K562 (cell line): ENCODE measurements around the gene ATP5ME. TPM values are rescaled to one million over a fixed set of nuclear protein-coding genes. Genes with fewer than 3 reads are reported as not detected.

ENCODE experiments used
- ATF4 ChIP-seq: fragments of 450-650 bp; formaldehyde crosslinking; IDR thresholded peaks from 2 replicates; pipeline ENCODE4 v1.4.0; 2022; ENCODE audit warnings: mild to moderate bottlenecking, moderate library complexity
- ATF7 ChIP-seq: fragments of 450-650 bp; IDR thresholded peaks from 2 replicates; pipeline ENCODE4 v1.7.1; 2014; ENCODE audit warnings: mild to moderate bottlenecking, moderate library complexity
- EP300 ChIP-seq: IDR thresholded peaks from 2 replicates; pipeline ENCODE4 v1.6.1; 2012; ENCODE audit warnings: low read length, improper control_type of control experiment
- ESRRA ChIP-seq: fragments of 450-650 bp; IDR thresholded peaks from 2 replicates; pipeline ENCODE4 v1.6.1; 2014; ENCODE audit warnings: low read depth, mild to moderate bottlenecking, moderate library complexity, borderline replicate concordance
- FOXK2 ChIP-seq, 2 experiments: fragments of 450-650 bp; IDR thresholded peaks in 1 of 2; conservative IDR thresholded peaks in 1 of 2; 2 replicates each; pipeline ENCODE4 v1.6.1; 2016; ENCODE audit warnings: low read depth in 2 of 2, mild to moderate bottlenecking in 1 of 2
- GABPA ChIP-seq: fragments of 200-800 bp; sonication (Bioruptor generic); conservative IDR thresholded peaks from 2 replicates; pipeline ENCODE4 v1.6.1; 2016; ENCODE audit warnings: low read depth, missing genetic modification characterization, missing compliant biosample characterization
- GTF2E2 ChIP-seq: fragments of 200-800 bp; sonication (Bioruptor generic); IDR thresholded peaks from 2 replicates; pipeline ENCODE4 v1.6.1; 2016; ENCODE audit warnings: missing genetic modification characterization, missing compliant biosample characterization
- ID3 ChIP-seq, 2 experiments: fragments of 250-450 bp in 1 of 2; fragments of 450-650 bp in 1 of 2; sonication (Bioruptor Pico) in 1 of 2; IDR thresholded peaks; 2 replicates each; pipeline versions ENCODE4 v1.6.1 to v1.8.0; 2016 to 2021; ENCODE audit warnings: mild to moderate bottlenecking in 2 of 2, moderate library complexity in 2 of 2, missing compliant biosample characterization in 1 of 2, missing genetic modification characterization in 1 of 2
- KHSRP ChIP-seq: fragments of 450-650 bp; IDR thresholded peaks from 2 replicates; pipeline ENCODE4 v1.6.1; 2017
- MED1 ChIP-seq: sonication (generic); formaldehyde crosslinking; IDR thresholded peaks from 2 replicates; pipeline ENCODE4 v1.8.1; 2023; ENCODE audit warnings: missing genetic modification reagents, borderline replicate concordance
- POLR2AphosphoS2 ChIP-seq: IDR thresholded peaks from 2 replicates; pipeline ENCODE4 v1.6.1; 2012; ENCODE audit warnings: low read length, improper control_type of control experiment
- ZNF174 ChIP-seq: fragments of 250-450 bp; sonication (Bioruptor Pico); IDR thresholded peaks from 2 replicates; pipeline ENCODE4 v1.4.0; 2020; ENCODE audit warnings: mild to moderate bottlenecking
- ZNF431 ChIP-seq: sonication (generic); formaldehyde crosslinking; IDR thresholded peaks from 2 replicates; pipeline ENCODE4 v1.8.0; 2022; ENCODE audit warnings: mild to moderate bottlenecking, missing genetic modification reagents
- polyA plus RNA-seq, 8 experiments: library from polyadenylated mRNA; depleted of rRNA in 4 of 8; stranded (reverse) in 5 of 8; unstranded in 3 of 8; fragments of >200 nt; fragmentation: Nextera tagmentation in 2 of 8; fragmentation: Illumina TruSeq in 1 of 8; extraction: Ambion mirVana in 2 of 8; extraction: Trizol in 1 of 8; gene quantifications; 2 replicates each; pipeline versions ENCODE4 v1.2.1 to v1.2.3, GENCODE V29; 2011 to 2014; ENCODE audit warnings: inconsistent platforms in 1 of 8, missing spikeins in 1 of 8
- total RNA-seq, 7 experiments: library from RNA; depleted of rRNA in 6 of 7; stranded (reverse); fragments of >200 nt in 6 of 7; fragmentation: Illumina TruSeq in 2 of 7; extraction: Trizol in 2 of 7; gene quantifications; 2 replicates each; pipeline versions ENCODE4 v1.2.1 to v1.2.3, GENCODE V29; 2011 to 2021; ENCODE audit warnings: low replicate concordance in 1 of 7
- TF ChIP-seq, protein P1 (sequence below): fragments of 450-650 bp; IDR thresholded peaks from 2 replicates; pipeline ENCODE4 v1.6.1; 2016; ENCODE audit warnings: antibody characterized with exemption
- TF ChIP-seq, protein P2 (sequence below), 2 experiments: fragments of 450-650 bp; formaldehyde crosslinking in 1 of 2; IDR thresholded peaks; 2 replicates each; pipeline versions ENCODE4 v1.4.0 to v1.6.1; 2014 to 2020; ENCODE audit warnings: mild to moderate bottlenecking in 2 of 2, borderline replicate concordance in 1 of 2, low read depth in 1 of 2

The ATP5ME gene
- total and polyA plus RNA-seq, 9 of the 15 experiments (the other 6 are each of a cell fraction or from before 2014, with no cell fraction given) = 509 to 2,480 (median 887) TPM

DNA sequence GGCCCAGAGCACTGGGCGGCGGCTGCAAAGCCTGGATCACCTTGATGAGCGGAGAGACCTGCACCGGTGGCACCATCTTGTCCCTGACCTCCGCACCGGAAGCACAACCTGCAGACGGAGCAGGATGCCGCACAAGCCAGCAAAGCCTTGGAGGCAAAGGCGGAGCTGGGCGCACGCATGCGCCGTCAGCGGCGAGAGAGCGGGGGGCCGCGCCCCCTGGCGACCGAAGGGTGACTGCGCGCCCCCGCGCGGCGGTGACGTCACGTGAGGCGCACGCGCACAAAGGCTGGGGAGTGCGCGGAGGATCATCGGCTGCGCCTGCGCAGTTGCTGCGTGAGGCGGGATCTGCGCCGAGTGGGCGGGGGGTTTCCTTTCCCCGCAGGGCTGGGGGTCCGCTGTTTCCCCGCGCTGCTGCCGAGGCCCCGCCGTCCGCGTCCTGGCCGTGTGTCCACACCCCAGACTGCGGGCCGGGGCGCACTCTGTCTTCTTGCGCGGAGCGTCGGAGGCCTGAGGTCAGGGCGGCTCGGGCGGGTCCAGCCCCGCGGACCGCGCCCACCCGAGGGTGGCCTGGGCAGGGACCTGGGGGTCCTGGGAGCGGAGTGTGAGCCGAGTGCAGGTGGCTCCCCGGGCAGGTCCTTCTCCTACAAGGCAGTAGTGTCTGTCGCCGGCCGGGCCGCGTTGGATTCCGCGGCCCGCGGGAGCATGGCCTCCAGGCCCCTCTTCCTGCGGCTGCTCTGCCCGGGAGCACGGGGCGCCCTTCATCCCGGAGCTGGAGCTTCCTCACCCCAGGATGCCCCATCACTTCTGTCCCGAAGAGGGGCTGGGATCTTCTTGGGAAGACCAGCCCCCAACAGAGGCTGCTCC lies at the start of gene ATP5ME, which contains the start of gene MYL5 (continued):
- TF ChIP-seq GABPA (peak; percentile 97), ATF7 (peak; percentile 99), KHSRP (peak; percentile 68; the same call in 1 of the 2 replicates), ESRRA (peak; percentile 93), MED1 (CRISPR knock-in tag) (no peak), POLR2AphosphoS2 (no peak), GTF2E2 (0 out of 2 replicates have a peak, but pooled peaks have one; percentile 52), ZNF174 (CRISPR knock-in tag) (no peak), EP300 (peak; percentile 18; the same call in 1 of the 2 replicates), FOXK2 (conservative IDR thresholded peaks at IDR 0.05 in 1 of 2, IDR thresholded peaks at IDR 0.05 in 1 of 2; ENCODE audit: low read depth in 2 of 2) (peak; percentile 44 to 65; a peak in 1 of 4 replicates), ID3 (CRISPR knock-in tag; IDR thresholded peaks at IDR 0.05) (no peak), ID3 (tag; IDR thresholded peaks at IDR 0.05) (peak; percentile 33; the same call in 1 of the 2 replicates), ZNF431 (CRISPR knock-in tag) (no peak), ATF4 (CRISPR knock-in tag) (no peak)
- TF ChIP-seq, protein P1, sequence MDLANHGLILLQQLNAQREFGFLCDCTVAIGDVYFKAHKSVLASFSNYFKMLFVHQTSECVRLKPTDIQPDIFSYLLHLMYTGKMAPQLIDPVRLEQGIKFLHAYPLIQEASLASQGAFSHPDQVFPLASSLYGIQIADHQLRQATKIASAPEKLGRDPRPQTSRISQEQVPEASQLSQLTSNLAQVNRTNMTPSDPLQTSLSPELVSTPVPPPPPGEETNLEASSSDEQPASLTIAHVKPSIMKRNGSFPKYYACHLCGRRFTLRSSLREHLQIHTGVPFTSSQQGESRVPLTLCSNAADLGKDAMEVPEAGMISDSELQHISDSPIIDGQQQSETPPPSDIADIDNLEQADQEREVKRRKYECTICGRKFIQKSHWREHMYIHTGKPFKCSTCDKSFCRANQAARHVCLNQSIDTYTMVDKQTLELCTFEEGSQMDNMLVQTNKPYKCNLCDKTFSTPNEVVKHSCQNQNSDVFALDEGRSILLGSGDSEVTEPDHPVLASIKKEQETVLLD = peak; percentile 96
- TF ChIP-seq, protein P2, sequence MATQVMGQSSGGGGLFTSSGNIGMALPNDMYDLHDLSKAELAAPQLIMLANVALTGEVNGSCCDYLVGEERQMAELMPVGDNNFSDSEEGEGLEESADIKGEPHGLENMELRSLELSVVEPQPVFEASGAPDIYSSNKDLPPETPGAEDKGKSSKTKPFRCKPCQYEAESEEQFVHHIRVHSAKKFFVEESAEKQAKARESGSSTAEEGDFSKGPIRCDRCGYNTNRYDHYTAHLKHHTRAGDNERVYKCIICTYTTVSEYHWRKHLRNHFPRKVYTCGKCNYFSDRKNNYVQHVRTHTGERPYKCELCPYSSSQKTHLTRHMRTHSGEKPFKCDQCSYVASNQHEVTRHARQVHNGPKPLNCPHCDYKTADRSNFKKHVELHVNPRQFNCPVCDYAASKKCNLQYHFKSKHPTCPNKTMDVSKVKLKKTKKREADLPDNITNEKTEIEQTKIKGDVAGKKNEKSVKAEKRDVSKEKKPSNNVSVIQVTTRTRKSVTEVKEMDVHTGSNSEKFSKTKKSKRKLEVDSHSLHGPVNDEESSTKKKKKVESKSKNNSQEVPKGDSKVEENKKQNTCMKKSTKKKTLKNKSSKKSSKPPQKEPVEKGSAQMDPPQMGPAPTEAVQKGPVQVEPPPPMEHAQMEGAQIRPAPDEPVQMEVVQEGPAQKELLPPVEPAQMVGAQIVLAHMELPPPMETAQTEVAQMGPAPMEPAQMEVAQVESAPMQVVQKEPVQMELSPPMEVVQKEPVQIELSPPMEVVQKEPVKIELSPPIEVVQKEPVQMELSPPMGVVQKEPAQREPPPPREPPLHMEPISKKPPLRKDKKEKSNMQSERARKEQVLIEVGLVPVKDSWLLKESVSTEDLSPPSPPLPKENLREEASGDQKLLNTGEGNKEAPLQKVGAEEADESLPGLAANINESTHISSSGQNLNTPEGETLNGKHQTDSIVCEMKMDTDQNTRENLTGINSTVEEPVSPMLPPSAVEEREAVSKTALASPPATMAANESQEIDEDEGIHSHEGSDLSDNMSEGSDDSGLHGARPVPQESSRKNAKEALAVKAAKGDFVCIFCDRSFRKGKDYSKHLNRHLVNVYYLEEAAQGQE (IDR thresholded peaks at IDR 0.05; ENCODE audit: borderline replicate concordance) = peak; percentile 78
- TF ChIP-seq, protein P2 (CRISPR knock-in tag; IDR thresholded peaks at IDR 0.05; ENCODE audit: low read depth) = peak; percentile 84
